ENCODE data around the gene ALOX5AP. TPM values are rescaled to one million over a fixed set of nuclear protein-coding genes. Genes with fewer than 3 reads are reported as not detected.

The ALOX5AP gene
- total RNA-seq (2022; extraction: Qiagen RNA extraction; ENCODE audit: low read depth), result 4.7 to 9.0 TPM (median 7.1 TPM) in 5 replicates

DNA sequence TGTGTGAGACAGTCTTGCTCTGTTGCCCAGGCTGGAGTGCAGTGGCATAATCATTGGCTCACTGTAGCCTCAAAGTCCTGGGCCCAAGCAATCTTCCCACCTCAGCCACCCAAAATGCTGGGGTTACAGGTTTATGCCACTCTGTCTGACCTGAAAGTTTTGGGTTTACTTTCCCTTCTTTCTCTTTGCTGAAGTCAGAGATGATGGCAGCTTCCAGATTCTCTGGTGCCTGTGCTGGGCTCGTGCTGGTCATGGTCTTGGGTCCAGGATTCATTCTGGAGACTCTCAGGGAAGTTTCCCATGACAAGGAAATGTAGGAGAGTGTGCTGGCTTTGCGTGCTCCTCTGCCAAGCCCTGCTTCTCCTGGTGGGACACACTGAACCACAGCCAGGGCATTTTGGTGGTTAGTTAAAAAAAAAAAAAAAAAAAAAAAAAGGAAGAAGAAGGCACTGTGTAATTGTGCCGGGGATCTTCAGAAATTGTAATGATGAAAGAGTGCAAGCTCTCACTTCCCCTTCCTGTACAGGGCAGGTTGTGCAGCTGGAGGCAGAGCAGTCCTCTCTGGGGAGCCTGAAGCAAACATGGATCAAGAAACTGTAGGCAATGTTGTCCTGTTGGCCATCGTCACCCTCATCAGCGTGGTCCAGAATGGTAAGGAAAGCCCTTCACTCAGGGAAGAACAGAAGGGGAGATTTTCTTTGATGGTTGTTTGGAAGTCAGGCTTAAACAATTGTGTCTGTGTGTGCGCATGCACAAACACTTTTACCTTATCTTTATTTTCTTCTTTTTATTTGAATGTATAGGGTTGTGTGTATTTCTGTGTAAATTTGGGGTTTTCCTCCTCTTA is at the start of gene ALOX5AP:
TSS of gene ALOX5AP (plus strand) at position 519 of the 847 bp plus-strand sequence. CDS start at position 582, 63 bp downstream.

Other genes starting within 250 kb of the ALOX5AP start
- gene USPL1, start 117.6 kb upstream of the ALOX5AP start, total RNA-seq (2022; extraction: Qiagen RNA extraction; ENCODE audit: low read depth), result 11.5 to 19.8 TPM (median 15.7 TPM) in 5 replicates
- 0.13 to 0.47 TPM (median 0.21 TPM) in 4 of 5 replicates, not detected in the other for gene MEDAG, start 170.7 kb downstream of the ALOX5AP start, total RNA-seq (2022; extraction: Qiagen RNA extraction; ENCODE audit: low read depth)
- not detected in 5 replicates for gene TEX26, start 197.1 kb downstream of the ALOX5AP start, total RNA-seq (2022; extraction: Qiagen RNA extraction; ENCODE audit: low read depth)

Measured in A549 treated with ZK216348 at 1 μM for 4 hours (cell line).